ENCODE measurements around the gene SHISA9.

Gene SHISA9

GRCh38 chr16:13270602-13271001 is 369.2 kb downstream of the SHISA9 start:
- no peak for DNase-seq (ENCODE audit: low spot score)

- DNase-seq (ENCODE audit: low spot score) = no peak
These were observed 388.1 kb downstream of the SHISA9 start for GRCh38 chr16:13289515-13289914.
